Keratinocyte (primary cell): ENCODE measurements around the gene CASQ1.

Source experiments
- CTCF ChIP-seq, 3 experiments: IDR thresholded peaks in 1 of 3; conservative IDR thresholded peaks in 1 of 3; optimal IDR thresholded peaks in 1 of 3; 2 replicates in 2 of 3; 3 replicates in 1 of 3; pipeline versions ENCODE3 to v1.5.1; 2011; ENCODE audit warnings: low read length in 3 of 3, mild to moderate bottlenecking in 3 of 3, moderate library complexity in 2 of 3, control low read depth in 1 of 3, inconsistent platforms in 1 of 3; ENCODE audit not compliant: insufficient read depth in 2 of 3; ENCODE audit errors: extremely low read depth in 1 of 3
- EZH2 ChIP-seq: IDR thresholded peaks from one replicate; pipeline ENCODE4 v1.6.1; 2012; ENCODE audit warnings: inconsistent platforms, mild to moderate bottlenecking, low read length, moderate library complexity

- TF ChIP-seq CTCF (optimal IDR thresholded peaks at IDR 0.05 in 1 of 3, IDR thresholded peaks at IDR 0.05 in 1 of 3, conservative IDR thresholded peaks at IDR 0.05 in 1 of 3; ENCODE audit: extremely low read depth in 1 of 3, insufficient read depth in 2 of 3, low read length in 3 of 3), result no peak
- TF ChIP-seq EZH2, result no peak
These were observed 36.7 kb downstream of the CASQ1 start for GRCh38 chr1:160227034-160227433.
